ENCODE data around the gene AP2B1.
"Not testable (repeated sequence)": the region's sequence is repeated elsewhere in the genome, so short reads cannot be mapped to it uniquely, and the experiment has no call there.

The AP2B1 gene

DNA sequence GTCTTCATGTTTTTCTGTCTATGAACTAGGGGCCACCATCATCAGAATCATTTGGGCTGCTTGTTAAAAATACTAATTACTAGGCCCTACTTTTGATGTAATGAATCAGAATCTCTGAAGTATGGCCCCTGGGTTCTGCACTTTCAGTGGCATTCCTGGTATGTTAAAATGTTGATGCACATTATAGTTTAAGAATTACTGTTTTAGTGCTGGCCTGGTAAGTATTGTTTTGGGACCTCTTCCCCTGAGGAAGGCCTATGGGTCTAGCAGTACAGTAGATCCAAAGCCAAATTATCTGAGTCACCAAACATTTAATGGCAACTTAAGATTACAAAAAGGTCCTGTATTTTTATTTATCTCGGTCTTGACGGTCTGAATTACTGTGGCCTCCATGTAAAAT is 58.8 kb downstream of the AP2B1 start:
- DNase-seq, result no peak

DNA sequence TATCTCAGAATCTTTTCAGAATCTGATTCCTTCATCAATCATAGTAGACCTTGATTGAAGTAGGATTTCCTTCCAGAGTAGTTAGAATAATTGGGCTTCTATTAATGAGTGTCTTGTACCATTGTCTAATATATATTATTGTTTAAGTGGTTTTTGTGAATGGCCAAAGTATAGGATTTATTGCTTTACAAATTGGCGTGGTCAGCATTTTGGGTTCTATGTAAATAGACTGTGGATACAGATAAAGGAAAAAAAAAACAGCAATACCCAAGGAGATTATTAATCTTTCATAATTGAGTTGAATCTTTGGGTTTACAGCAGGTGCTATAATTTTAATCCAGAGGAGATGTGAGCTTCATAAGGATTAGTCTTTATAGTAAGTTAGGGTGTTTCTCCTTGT is 64.3 kb downstream of the AP2B1 start:
- no peak for DNase-seq

DNA sequence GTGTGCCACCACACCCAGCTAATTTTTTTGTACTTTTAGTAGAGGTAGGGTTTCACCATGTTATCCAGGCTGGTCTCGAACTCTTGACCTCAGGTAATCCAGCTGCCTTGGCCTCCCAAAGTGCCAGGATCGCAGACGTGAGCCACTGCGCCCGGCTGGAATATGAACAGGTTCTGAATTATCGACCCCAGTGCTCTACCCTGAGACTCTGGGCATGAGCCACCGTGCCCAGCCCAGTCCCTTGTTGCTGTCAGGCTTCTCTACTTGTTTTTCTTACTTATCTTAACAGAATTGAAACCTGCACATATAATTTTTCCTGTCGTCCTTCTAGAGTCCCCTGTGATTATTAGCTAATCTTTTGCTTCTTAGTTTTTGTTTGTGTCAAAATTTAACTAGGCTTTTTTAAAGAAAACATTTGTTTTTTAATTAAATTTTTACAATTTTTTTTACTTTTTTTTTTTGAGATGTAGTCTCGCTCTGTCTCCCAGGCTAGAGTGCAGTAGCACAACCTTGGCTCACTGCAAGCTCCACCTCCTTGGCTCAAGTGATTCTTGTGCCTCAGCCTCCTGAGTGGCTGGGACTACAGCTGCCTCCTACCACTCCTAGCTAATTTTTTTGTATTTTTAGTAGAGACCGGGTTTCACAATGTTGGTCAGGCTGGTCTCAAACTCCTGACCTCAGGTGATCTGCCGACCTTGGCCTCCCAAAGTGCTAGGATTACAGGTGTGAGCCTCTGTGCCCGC is 66.7 kb downstream of the AP2B1 start:
- no peak for DNase-seq

DNA sequence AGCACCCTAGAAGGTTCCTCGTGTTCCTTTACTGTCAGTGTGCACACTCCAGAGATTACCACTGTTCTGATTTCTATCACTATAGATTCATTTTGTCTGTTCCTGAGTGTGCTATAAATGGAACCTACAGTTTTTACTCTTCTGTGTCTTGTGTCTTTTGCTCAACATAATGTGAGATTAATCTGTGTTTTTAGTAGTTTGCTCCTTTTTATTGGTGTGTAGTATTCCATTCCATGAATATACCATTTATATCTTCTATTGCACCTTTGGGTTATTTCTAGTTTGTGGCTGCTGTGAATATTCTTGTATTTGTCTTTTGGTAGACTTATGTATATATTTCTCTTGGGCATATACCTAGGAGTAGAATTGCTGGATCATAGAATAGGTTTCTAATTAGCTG is 68.2 kb downstream of the AP2B1 start:
- DNase-seq, result no peak

DNA sequence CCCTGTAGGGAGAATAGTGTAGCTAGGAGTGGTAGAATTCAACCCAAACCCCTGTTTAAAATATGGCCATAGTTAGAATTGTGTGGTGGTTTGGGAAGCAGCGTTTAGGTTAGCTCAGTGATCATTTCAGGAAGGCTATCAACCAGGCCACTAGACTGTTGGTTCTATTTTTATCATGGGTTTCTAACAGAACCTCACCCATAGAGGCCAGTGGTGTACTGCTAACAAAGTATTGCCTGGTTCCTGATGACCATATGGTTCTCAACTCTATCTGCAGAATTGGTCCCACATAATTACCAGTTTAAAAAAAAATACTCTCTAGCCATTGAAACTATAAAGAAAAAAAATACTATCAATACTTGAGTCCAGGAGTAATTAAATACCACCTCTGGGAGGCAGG is 73.8 kb downstream of the AP2B1 start:
- DNase-seq, result no peak

DNA sequence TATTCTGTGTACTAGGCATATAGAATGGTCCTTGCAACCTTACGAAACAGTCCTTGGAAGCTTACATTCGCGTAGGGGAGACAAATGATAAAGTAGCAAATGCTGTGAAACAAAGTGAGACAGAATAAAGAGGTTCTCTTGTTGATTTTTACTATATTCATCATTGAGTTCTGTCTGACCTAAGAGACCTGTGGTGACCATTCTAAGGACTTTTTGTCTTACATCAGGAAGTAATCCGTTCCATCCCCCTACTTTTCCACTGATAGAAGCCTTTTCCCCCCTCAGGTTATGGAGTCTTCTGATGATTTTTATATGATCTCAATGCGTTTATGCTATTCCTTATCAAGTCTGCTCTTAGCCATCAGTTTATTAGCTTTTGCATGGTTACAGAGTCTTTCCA is 77.6 kb downstream of the AP2B1 start:
- no peak for DNase-seq

DNA sequence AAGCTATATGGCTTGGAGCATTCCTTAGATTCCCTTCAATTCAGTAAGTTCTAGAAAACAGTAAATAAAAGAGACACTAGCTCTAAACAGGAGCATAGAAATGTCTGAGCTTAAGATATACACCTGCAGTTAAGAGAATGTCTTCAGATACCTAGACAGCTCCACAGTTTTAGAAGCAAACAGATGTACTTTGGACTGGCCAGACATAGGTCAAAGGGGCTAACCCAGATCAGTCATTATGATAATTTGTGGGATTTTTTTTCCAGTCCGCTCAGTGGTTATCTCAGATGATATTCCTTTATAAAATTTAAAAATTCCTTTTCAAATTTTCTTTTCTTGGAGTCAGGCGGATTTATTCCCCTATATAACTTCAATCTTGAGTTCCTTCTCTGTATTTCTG is 78.5 kb downstream of the AP2B1 start:
- no peak for DNase-seq

DNA sequence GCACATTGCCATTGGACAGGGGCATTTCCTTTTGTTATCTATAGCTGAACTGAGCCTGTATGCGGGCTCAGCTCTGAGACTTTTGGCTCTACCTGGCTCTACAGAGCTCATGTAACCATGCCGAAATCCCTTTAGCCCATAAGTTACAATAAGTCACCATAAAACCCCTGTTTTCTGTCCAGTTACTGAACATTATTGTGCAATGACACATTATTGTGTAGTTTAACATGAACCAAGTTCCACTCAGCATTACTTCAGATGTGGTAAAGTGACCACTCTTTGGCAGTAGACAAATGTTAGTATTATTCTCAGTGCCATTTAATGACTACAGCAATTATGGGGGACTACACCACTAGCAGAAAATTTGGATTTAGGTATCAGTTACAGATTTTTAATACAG is 78.9 kb downstream of the AP2B1 start:
- no peak for DNase-seq

DNA sequence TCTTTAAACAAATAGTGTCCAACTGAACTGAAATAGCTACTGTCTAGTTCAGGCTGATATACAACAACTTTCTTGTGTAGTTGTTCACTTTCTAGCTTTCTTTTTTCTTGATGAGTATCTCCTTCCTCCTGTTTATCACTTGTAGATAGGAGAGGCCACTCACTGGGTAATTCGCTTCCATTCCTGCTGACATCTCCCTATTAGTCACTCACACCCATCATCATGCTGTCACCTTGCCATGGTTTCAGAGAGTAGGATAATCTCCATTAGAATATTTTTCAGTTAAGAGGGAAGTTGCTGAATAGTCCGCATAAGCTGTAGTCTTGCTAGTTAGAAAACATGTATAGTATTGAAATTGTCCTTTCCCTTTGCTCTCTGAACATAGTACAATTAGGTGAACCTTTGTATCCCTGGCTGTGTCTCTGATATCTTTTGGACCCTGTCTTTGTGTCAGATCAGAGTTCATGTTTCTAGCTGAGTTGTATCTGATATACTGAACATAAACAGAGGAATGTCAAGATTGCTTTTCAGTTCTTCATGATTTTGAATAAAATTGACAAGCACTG is 79.9 kb downstream of the AP2B1 start:
- DNase-seq, result no peak

DNA sequence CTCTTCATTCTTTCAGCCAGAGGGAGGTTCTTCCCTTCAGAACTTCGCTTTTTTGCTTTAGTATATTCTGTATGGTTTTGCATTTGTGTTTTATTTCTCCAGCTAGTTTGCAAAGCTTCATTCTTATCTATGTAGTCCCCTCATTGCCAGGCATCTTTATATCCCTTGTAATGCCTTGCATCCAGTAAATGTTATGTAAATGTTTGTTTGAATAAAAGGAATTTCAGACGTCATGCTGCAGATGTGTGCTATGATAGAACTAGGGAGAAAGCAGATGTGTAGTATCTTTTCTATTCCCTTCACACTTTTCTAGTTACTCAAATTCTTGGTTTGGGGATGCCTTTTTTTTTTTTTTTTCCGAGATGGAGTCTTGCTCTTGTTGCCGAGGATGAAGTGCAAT is 81.7 kb downstream of the AP2B1 start:
- no peak for DNase-seq

DNA sequence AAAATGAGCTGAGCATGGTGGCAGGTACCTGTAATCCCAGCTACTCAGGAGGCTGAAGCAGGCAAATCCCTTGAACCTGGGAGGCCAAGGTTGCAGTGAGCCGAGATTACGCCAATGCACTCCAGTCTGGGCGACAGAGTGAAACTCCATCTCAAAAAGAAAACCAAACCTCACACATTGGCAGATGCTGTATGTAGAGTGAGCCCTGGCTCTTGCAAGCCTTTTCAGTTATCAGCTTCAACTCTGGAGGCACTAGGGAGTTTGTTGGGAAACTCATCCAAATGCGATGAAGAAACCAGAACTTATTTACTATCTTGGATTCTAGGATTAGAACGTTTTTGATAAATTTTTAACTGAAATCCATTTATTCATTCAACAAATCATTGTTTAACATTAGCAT is 87.4 kb downstream of the AP2B1 start:
- no peak for DNase-seq

DNA sequence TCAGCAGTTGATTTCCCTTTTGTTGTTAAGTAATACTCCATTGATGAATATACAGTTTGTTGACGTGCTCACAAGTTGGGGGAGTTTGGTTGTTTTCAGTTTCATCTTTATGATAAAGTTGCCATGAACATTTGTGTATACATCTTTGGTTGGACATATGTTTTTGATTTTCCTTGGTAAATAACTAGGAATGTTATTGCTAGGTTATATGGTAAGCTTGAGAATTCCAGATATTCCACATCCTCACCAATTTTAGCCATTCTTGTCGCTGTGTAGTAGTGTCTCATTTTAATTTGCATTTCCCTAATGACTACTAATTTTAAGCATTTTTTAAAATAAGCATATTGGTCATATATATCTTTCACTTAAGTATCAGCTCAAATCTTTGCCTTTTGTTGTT is 89.3 kb downstream of the AP2B1 start:
- no peak for DNase-seq

DNA sequence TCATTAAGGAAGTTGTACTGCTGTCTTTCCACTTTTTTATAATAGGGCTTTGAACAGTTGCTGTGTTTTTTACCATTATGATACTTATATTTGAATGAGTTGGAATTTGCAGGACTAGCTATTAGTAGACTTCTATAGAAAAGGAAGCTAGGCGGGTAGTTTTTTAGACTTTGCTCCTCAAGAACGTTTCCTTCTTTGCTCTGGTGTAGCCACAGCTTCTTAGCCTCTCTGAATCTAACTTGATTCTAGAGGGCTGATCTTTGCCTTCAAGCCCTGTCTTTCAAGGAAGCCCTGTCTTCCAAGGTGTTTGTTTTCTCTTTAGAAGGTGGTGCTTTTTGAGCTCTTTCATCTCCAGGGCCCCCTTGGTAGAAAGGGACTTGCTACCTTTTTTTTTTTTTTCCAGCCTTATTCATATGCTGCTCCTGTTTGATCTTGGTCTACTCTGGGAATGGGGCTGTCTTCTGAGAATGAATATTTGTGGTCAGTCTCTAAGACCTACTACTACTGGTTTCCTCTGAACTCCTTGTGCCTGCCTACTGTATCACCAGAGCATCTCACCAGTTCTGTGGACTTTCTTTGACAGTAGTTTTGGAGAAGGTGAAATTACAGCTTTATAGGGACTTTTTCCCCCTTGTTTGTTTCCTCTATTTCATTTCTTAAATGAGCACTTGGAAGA is 92.0 kb downstream of the AP2B1 start:
- DNase-seq, result no peak

DNA sequence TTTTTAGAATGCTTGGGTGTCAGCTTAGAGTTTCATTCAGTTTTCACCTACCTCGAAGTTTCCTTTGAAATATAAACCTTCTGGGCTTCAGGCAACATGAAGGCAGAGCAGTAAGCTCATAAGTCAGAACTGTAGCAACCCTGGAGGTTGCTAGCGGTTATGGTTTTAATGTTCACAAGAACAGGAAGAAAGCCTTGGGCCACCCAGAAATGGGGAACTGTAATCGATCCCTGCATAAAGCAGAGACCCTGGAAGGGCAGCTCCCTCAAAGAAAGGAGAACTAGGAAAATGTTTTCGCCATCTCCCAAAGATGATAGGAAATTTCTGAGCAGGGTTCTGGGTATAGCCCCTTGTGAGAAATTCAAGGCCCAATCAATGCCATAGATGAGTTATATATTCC is 96.5 kb downstream of the AP2B1 start:
- no peak for DNase-seq

DNA sequence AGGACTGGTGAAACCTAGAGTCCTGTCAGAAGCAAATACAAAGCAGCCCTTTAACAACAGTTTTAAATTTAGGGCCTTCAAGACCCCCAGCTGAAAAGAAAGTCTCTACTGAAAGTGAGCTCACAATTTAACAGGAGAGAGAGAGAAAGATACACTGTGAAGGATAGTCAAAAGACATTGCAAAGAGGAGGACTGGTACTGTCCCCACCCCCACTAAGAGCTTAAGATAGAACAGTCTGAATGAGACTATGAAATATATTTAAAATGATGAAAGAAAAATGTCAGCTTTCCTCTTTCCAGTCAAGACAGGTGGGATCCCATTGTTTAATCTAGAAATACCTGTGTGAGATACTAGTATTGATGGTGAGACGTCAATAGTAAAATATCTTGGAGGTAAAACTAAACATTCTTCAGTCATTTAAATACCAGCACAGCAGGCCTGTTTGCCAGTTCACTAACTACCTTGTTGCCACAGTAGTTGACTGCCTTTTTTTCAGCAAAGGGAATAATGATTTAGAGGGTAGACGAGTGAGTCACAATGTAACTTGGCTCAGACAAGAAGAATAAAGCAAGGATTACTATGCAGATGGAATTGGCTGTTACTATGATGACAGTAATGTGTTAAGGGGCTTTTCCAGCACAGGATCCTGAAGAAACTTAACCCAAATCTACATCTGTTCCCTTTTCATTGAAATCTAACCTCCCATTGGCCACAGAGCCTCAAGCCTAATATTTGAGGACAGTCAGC is 97.1 kb downstream of the AP2B1 start:
- DNase-seq, result no peak

DNA sequence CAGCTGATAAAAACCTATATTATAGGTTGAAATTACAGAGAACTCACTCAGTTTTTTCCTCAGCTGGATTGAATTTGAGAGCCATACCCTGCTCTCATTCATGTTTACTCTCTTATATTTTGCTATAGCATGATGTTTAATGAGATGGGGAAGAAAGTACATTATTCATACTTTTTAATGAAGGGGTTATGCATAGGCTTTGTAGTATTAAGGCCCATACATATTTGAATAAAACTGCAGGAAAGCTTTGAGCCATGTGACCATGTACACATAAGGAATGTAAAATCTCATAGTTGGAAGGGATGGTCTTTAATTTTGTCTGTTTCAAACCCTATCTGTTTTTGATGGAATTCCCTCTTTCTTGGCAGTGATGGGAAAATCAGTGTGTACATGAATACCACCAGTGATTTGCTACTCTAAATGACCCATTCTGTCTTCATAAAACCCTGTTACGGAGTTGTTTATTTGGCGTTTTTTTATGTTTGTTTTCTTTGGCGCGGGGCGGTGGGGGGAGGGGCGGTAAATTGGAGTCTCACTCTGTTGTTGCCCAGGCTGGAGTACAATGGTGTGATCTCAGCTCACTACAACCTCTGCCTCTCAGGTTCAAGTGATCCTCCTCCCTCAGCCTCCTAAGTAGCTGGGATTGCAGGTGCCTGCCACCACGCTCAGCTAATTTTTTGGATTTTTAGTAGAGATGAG is 105.5 kb downstream of the AP2B1 start:
- no peak for DNase-seq

DNA sequence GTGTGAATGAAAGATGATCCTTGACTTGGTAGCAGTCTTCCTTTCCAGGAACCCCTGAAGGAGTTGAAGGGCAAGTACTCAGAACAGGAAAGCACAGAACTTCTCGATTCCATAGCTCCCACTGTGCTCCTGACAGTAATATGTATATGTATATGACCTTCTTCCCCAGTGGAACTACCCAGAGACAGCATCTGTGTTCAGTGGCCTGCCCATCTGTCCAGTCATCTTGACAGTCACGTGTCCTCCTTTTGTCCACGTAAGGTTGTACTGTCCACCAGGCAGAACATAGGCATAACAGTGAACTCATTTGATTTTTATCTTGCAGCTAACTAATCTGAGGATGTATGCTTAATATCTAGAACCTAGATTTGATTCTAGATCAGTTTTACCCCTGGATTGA is 106.5 kb downstream of the AP2B1 start:
- DNase-seq, result no peak

DNA sequence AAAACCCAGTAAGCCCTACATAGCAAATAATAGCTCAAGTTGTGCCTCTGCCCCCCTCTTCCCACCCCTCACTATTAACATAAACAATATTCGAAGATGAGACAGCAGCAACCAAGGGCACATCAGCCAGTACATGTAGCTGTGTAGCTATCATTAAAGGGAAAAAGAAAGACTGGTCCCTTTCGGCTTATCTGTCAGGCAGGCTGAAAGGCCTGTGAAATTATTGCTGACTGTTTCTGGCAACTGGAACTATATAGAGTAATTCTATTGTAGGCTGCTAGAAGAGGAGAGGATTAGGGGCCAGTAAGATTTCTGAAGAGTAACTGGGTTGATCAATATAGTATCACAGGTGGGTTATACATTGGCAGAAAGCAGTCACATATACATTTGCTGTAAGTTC is 107.8 kb downstream of the AP2B1 start:
- DNase-seq, result no peak

DNA sequence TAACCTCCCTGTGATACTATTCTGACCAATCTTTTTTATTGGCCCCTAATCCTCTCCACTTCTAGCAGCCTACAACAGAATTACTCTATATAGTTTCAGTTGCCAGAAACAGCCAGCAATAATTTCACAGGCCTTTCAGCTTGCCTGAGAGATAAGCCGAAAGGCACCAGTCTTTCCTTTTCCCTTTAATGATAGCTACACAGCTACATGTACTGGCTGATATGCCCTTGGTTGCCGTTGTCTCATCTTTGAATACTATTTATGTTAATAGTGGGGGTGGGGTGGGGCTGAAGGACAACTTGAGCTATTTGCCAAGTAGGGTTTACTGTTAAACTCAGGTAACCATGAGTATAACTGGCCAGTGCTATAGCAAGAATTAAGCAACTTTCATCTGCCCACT is 108.5 kb downstream of the AP2B1 start:
- DNase-seq, result no peak

DNA sequence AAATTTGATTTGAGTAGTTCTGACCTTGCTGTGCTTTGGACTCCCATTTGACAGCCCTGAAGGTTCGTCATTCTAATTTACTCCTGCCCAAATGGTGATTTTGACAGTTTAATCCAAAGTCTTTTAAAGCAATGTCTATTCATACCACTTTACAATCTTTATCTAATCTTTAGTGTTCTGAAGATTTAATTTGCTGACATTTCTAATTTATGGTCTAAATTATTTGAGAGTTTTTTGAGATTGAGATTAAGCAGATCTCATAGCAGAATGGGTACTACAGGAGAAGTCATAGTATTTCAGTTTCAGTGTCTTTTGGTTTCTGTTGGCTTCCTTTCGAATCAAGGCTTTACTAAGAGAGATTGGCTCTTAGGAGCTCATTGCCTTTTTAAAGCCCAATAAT is 111.7 kb downstream of the AP2B1 start:
- DNase-seq, result no peak

DNA sequence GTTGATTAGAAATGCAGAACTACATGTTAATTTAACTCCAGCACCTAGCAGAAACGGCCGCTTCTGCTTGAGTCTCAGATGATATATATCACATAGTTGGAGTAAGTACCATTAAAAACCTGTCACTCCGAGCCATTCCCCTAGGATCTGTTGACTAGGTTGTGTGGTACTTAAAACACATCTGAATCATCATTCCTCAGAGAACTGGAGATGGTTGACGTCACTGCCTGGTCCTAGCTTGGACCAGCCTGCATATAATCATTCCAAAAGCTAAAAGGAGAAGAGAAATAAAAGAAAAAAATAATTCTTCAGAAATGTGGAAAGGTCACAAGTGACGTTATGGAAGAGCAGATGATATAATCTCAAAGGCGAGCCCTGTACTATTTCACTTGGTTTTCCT is 113.0 kb downstream of the AP2B1 start:
- DNase-seq, result no peak

DNA sequence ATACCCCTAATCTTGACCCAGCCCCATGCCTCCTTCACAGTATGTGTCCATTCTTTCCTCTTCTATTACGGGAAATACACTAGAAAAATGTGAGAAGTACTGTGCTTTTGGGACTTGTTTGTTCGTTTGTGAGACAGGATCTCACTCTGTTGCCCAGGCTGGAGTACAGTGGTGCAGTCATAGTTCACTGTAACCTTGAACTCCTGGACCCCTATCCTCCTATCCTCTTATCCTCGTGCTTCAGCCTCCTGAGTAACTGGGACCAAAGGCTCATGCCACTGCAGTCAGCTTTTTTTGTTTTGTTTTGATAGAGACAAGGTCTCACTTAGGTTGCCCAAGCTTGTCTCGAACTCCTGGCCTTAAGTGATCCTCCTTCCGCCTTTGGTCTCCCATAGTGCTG is 114.4 kb downstream of the AP2B1 start:
- no peak for DNase-seq

DNA sequence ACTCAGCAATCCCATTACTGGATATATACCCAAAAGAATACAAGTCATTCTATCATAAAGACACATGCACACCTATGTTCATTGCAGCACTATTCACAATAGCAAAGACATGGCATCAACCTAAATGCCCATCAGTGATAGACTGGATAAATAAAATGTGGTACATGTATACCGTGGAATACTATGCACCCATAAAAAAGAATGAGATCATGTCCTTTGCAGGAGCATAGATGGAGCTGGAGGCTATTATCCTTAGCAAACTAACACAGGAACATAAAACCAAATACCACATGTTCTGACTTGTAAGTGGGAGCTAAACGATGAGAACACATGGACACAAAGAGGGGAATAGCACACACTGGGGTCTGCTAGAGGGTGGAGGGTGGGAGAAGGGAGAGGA is 116.2 kb downstream of the AP2B1 start:
- DNase-seq, result not testable (repeated sequence)
